ENCODE data around the gene LPIN3. TPM values are rescaled to one million over a fixed set of nuclear protein-coding genes. Genes with fewer than 3 reads are reported as not detected.
A peak's percentile ranks its signal among the peaks of the same experiment; 100 is the strongest.

LPIN3 gene
- polyA plus RNA-seq, 1 of the 3 experiments (the other 2 are of a cell fraction) = 0.21 TPM

- H4K20me1 ChIP-seq (ENCODE audit: insufficient read depth) = no peaks in the 10 kb centered on the region
- H3K9me3 ChIP-seq = no peaks in the 10 kb centered on the region
- no peak overlapping the region for H3K9ac ChIP-seq
- H3K27me3 ChIP-seq (ENCODE audit: insufficient read depth) = peaks cover 16% of the 10 kb centered on the region
- H3K4me1 ChIP-seq (ENCODE audit: control insufficient read depth in 1 of 2, insufficient read depth in 2 of 2, low read depth in 1 of 2, low read length in 1 of 2) = peaks cover 0 to 13% of the 10 kb centered on the region in 2 experiments; a peak in 1 of 4 replicates
- no peak overlapping the region; a peak in 1 of 4 replicates for H3K27ac ChIP-seq (ENCODE audit: low read depth in 2 of 2, low read length in 1 of 2)
- H3K4me3 ChIP-seq (ENCODE audit: low read depth in 2 of 2, low read length in 1 of 2) = no peak overlapping the region
- DNase-seq = no peak
- CTCF ChIA-PET = interaction anchor here (1.1 to 8.1 kb wide), 3 partner anchors 11 to 50 kb away, joined by 5 to 55 read pairs (median 6); partner anchors contain the start of gene LPIN3
- no peaks in the 10 kb centered on the region for H3F3A ChIP-seq (replicated peaks; ENCODE audit: insufficient read depth)
- H3K79me2 ChIP-seq (ENCODE audit: insufficient read depth) = no peaks in the 10 kb centered on the region
- no peak overlapping the region for H3K4me2 ChIP-seq
- no peaks in the 10 kb centered on the region for H3K36me3 ChIP-seq (replicated peaks in 1 of 2; ENCODE audit: control insufficient read depth in 1 of 2, insufficient read depth in 2 of 2, low read length in 1 of 2)
- no peak for TF ChIP-seq JUND (IDR thresholded peaks at IDR 0.05)
- H2AFZ ChIP-seq (ENCODE audit: low read depth) = no peak overlapping the region
- WGBS (ENCODE audit: low lambda C conversion rate) = 72% methylated on average over 7 of the region's 22 CpGs
- H3K9me2 ChIP-seq = no peaks in the 10 kb centered on the region
- POLR2A ChIA-PET = no interaction called here
These were observed 20.5 kb downstream of the LPIN3 start for GRCh38 chr20:41360831-41361756.

GRCh38 chr20:41361757-41362747 is 21.4 kb downstream of the LPIN3 start:
- 77% methylated on average over 26 of the region's 45 CpGs for WGBS (ENCODE audit: low lambda C conversion rate)
- no peaks in the 10 kb centered on the region for H4K20me1 ChIP-seq (ENCODE audit: insufficient read depth)
- no peaks in the 10 kb centered on the region for H3K9me3 ChIP-seq
- TF ChIP-seq JUND (IDR thresholded peaks at IDR 0.05) (no peak), EP300 (IDR thresholded peaks at IDR 0.05; ENCODE audit: borderline replicate concordance in 1 of 2, low read depth in 1 of 2, low read length in 1 of 2) (peak in 1 of 2 experiments; percentile 8; a peak in 1 of 4 replicates), MXI1 (IDR thresholded peaks at IDR 0.05; ENCODE audit: low read depth, low read length) (peak; percentile 19; the same call in 1 of the 2 replicates)
- no peaks in the 10 kb centered on the region for H3K36me3 ChIP-seq (replicated peaks in 1 of 2; ENCODE audit: control insufficient read depth in 1 of 2, insufficient read depth in 2 of 2, low read length in 1 of 2)
- no peak overlapping the region for H3K27ac ChIP-seq (ENCODE audit: low read depth in 2 of 2, low read length in 1 of 2)
- no peaks in the 10 kb centered on the region for H3K9me2 ChIP-seq
- H3K9ac ChIP-seq = no peak overlapping the region
- CTCF ChIA-PET = interaction anchor here (1.2 to 8.1 kb wide), 2 partner anchors 22 to 49 kb away, joined by 5 to 55 read pairs; partner anchors contain the start of gene LPIN3
- H3K4me3 ChIP-seq (ENCODE audit: low read depth in 2 of 2, low read length in 1 of 2) = no peak overlapping the region
- peaks cover 20% of the 10 kb centered on the region for H3K27me3 ChIP-seq (ENCODE audit: insufficient read depth)
- DNase-seq = peak; percentile 85
- peaks cover 0 to 13% of the 10 kb centered on the region in 2 experiments; a peak in 1 of 4 replicates for H3K4me1 ChIP-seq (ENCODE audit: control insufficient read depth in 1 of 2, insufficient read depth in 2 of 2, low read depth in 1 of 2, low read length in 1 of 2)
- no peak overlapping the region for H3K4me2 ChIP-seq
- no peak overlapping the region for H2AFZ ChIP-seq (ENCODE audit: low read depth)
- H3K79me2 ChIP-seq (ENCODE audit: insufficient read depth) = no peaks in the 10 kb centered on the region
- POLR2A ChIA-PET = no interaction called here
- no peaks in the 10 kb centered on the region for H3F3A ChIP-seq (replicated peaks; ENCODE audit: insufficient read depth)

- Histone ChIP-seq H3K27me3 (ENCODE audit: insufficient read depth) (peaks cover 27% of the 10 kb centered on the region), H4K20me1 (ENCODE audit: insufficient read depth) (no peaks in the 10 kb centered on the region), H3K9ac (no peak overlapping the region), H3K9me3 (no peaks in the 10 kb centered on the region), H3K4me1 (ENCODE audit: control insufficient read depth in 1 of 2, insufficient read depth in 2 of 2, low read depth in 1 of 2, low read length in 1 of 2) (peaks cover 0 to 13% of the 10 kb centered on the region in 2 experiments; a peak in 1 of 4 replicates), H3K4me3 (ENCODE audit: low read depth in 2 of 2, low read length in 1 of 2) (no peak overlapping the region), H3K79me2 (ENCODE audit: insufficient read depth) (no peaks in the 10 kb centered on the region), H2AFZ (ENCODE audit: low read depth) (no peak overlapping the region), H3K4me2 (no peak overlapping the region), H3K36me3 (replicated peaks in 1 of 2; ENCODE audit: control insufficient read depth in 1 of 2, insufficient read depth in 2 of 2, low read length in 1 of 2) (no peaks in the 10 kb centered on the region), H3F3A (replicated peaks; ENCODE audit: insufficient read depth) (no peaks in the 10 kb centered on the region), H3K9me2 (no peaks in the 10 kb centered on the region), H3K27ac (ENCODE audit: low read depth in 2 of 2, low read length in 1 of 2) (no peak overlapping the region)
- ChIA-PET CTCF (interaction anchor here (8.1 kb wide), 1 partner anchor 23 kb away, joined by 55 read pairs; the partner anchor contains the start of gene LPIN3), POLR2A (no interaction called here)
- WGBS (ENCODE audit: low lambda C conversion rate) = 63% methylated on average over 4 of the region's 5 CpGs
- TF ChIP-seq FOXJ3 (CRISPR knock-in tag; IDR thresholded peaks at IDR 0.05) = no peak
- TF ChIP-seq SMC3 (IDR thresholded peaks at IDR 0.05; ENCODE audit: low read depth, low read length) = no peak
- no peak for TF ChIP-seq TEAD4 (IDR thresholded peaks at IDR 0.05; ENCODE audit: borderline replicate concordance, insufficient read depth)
- TF ChIP-seq ZBTB33 (IDR thresholded peaks at IDR 0.05; ENCODE audit: borderline replicate concordance, low read depth) = no peak
- no peak for TF ChIP-seq IRF3 (IDR thresholded peaks at IDR 0.05; ENCODE audit: low read depth, low read length)
- no peak for TF ChIP-seq PBX3 (IDR thresholded peaks at IDR 0.05)
- no peak for TF ChIP-seq ELF1 (IDR thresholded peaks at IDR 0.05)
- no peak for TF ChIP-seq RFX5 (IDR thresholded peaks at IDR 0.05; ENCODE audit: low read length)
- DNase-seq = no peak
These were observed 22.1 kb downstream of the LPIN3 start for GRCh38 chr20:41362748-41363140.
